HL-60/S4 (cell line): ENCODE measurements around the gene PFN3.

Experiments
- in situ Hi-C: fragments of 300-500 bp; cut with MboI; formaldehyde crosslinking; loops from 2 replicates; pipeline ENCODE4 v1.14.3; 2022; ENCODE audit warnings: low sequenced_read_pairs

PFN3 gene

DNA sequence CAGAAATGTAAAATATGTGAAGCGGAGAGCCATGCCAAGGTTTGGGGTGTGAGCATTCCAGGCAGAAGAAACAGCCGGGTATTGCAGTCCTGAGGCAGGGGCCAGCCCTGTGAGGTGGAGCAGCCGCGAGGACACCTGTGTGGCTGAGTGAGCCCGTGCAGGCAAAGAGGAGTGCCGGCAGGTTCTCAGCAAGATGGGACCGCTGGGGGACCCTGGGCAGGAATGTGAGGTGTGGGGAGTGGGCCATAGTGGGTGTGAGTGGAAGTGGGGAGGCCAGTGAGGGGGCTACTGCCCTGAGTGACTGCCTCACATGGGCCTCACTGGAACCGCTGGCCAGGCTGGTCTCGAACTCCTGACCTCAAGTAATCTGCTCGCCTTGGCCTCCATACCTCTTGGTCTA is 38.0 kb upstream of the PFN3 start:
- in situ Hi-C loops = no loop called here

GRCh38 chr5:177437623-177438022 is 37.2 kb upstream of the PFN3 start:
- in situ Hi-C loops = no loop called here

DNA sequence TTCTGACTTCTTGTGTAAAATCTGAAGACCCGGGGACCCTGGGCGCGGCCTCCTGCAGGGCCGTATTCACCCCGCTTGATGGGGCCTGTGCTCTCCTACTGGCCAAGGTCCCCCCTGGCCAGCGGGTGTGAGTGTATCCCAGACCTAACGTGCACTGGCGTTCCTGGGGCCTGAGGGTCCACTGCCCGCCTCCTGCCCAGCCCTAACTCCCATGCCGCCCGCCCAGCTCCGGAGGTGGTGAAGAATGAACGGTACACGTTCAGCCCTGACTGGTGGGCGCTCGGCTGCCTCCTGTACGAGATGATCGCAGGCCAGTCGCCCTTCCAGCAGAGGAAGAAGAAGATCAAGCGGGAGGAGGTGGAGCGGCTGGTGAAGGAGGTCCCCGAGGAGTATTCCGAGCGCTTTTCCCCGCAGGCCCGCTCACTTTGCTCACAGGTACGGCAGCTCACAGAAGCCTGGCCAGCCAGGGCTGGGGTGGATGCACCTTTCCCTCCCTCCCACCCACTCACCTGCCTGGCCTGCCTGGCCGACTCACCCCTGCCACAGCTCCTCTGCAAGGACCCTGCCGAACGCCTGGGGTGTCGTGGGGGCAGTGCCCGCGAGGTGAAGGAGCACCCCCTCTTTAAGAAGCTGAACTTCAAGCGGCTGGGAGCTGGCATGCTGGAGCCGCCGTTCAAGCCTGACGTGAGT is 35.5 kb upstream of the PFN3 start:
- in situ Hi-C loops = no loop called here

- in situ Hi-C loops = no loop called here
Observed at GRCh38 chr5:177434942-177435738, 34.7 kb upstream of the PFN3 start.

DNA sequence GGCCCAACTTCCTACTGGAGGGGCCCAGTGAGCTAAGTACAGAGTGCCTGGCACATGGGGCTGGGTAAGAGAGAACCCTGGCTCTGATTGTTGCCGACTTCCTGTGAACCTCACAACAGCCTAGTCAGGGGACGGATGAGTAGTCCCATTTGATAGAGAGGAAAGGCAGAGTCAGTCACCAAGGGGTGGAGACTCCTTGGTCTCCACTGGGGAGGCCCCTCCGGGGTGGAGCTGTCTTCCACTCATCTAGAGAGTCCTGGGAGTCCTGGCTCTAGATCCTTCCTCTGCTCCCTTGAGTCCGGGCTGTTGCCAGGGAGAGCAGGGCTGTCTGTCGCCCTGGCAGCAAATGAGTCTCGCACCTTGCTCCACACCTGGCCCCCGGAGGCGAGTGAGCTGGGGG is 34.0 kb upstream of the PFN3 start:
- in situ Hi-C loops = no loop called here

DNA sequence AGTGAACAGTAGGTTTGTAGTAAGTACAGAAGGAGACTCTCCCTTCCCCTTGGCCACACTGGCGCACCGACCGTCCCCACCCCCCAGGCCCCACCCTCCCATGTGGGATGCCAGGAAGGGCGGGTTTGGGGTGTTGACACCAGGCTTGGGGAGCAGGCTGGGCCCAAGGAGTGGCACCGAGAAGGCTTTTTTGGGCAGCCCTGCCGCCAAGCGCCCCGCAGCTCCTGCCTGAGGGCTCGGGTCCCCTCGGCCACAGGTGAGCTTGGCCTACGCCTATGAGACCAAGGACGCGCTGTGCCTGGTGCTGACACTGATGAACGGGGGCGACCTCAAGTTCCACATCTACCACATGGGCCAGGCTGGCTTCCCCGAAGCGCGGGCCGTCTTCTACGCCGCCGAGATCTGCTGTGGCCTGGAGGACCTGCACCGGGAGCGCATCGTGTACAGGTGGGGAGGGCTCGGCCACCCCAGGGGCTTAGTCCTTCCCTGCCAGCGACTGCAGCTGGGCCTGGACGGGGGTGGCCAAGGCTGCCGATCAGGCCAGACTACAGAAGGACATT is 33.3 kb upstream of the PFN3 start:
- in situ Hi-C loops = no loop called here

- in situ Hi-C loops = no loop called here
Observed at GRCh38 chr5:177432839-177433657, 32.6 kb upstream of the PFN3 start.

- in situ Hi-C loops = no loop called here
Observed at GRCh38 chr5:177432143-177432838, 31.8 kb upstream of the PFN3 start.

DNA sequence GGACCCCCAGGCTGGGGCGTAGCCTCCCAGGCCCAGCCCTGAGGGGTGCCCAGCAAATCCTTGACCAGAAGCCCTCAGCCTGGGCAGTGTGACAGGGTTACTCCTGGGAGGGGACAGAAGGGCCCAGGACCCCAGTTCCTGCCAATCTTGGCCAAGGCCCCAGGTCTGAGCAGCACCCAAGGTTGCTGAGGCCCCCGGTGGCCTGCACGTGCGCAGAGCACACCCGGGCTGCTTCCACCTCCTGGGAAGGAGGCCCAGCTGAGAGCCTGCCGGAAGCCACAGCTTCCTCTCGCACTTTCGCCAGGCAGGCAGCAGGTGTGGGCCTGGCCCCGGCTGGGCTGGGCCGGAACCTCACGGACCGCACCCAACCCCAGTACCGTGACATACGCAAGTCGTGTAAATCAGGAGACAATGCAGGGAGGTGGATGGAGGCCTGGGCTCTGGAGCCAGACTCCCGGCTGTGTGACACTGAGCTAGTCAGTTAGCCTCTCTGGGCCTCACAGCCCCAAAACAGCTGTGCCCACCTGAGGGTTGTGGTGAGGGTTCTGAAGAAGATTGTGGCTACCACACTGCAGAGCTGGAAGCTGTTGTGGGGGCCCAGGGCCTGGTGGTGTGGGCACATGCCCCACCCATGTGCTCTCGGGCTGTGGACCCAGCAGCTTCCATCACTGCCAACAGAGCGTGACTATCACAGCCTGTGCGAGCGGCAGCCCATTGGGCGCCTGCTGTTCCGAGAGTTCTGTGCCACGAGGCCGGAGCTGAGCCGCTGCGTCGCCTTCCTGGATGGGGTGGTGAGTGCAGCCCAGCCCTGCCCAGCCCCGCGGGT is 31.1 kb upstream of the PFN3 start:
- in situ Hi-C loops = no loop called here

- in situ Hi-C loops = no loop called here
Observed at GRCh38 chr5:177430972-177431316, 30.5 kb upstream of the PFN3 start.

- in situ Hi-C loops = no loop called here
Observed at GRCh38 chr5:177430140-177430951, 29.9 kb upstream of the PFN3 start.

- in situ Hi-C loops = no loop called here
Observed at GRCh38 chr5:177429248-177430040, 29.0 kb upstream of the PFN3 start.

DNA sequence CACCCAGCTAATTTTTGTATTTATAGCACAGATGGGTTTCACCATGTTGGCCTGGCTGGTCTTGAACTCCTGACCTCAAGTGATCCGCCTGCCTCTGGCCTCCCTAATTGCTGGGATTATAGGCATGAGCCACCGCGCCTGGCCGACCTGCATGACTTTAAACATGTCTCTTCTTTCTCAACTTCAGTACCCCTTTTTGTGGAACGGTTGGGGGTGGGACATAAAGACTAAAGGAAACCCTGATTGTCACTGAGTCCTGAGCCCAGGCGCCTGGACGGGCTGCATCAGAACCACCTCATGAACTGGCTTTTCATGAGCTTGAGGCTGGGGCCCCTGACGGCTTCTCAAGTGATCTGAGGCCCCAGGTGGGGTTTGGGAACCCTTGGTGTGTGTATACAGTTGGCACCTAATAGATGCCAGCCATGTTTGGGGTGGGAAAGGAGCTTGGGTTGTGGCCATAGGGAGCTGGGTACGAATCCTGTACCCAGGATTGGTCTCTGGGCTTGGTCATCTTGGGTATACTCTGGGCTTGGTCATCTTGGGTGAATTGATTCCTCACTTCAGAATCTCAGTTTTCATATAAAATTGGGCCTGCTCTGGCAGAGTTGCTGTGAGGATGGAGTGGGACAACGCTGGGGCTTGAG is 28.2 kb upstream of the PFN3 start:
- in situ Hi-C loops = no loop called here

GRCh38 chr5:177427919-177428573 is 27.6 kb upstream of the PFN3 start:
- in situ Hi-C loops = no loop called here

DNA sequence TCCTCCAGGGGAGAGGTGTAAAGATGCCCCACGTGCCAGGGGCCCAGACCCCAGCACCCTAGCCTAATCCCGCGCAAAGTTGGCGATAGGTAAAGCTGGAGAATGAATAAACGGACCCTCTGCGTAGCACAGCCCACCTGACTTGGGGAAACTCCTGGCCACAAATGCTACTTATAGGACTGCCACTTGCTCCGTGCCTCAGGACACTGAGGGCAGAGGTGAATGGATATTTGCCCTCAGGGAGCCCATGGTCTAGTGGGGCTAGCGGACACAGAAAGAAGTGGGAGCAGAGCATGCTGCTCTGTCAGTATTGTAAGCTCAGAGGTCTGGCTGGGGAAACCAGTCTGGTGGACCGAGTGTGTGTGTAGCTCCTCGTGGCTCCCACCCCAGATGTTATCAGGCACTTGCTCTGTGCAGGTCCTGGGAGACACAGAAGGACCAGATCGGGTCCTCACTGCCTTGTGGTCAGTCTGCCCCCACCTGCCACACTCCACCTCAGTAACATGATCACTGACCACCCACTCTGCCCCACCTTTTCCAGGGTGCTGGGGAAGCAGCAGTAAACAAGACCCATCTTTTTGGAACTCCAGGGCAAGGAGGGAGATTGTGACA is 26.9 kb upstream of the PFN3 start:
- in situ Hi-C loops = no loop called here

GRCh38 chr5:177426566-177427210 is 26.2 kb upstream of the PFN3 start, which contains the start of gene GRK6:
Gene GRK6 (plus strand): TSS chr5:177426676. CDS start chr5:177426846, 170 bp downstream.
- in situ Hi-C loops = no loop called here
